ENCODE data around the gene CLIC4. TPM values are rescaled to one million over a fixed set of nuclear protein-coding genes. Genes with fewer than 3 reads are reported as not detected.
"Not testable (repeated sequence)": the region's sequence is repeated elsewhere in the genome, so short reads cannot be mapped to it uniquely, and the experiment has no call there.

The CLIC4 gene
- total and polyA plus RNA-seq, 5 donors: 110 to 248 (median 229) TPM

DNA sequence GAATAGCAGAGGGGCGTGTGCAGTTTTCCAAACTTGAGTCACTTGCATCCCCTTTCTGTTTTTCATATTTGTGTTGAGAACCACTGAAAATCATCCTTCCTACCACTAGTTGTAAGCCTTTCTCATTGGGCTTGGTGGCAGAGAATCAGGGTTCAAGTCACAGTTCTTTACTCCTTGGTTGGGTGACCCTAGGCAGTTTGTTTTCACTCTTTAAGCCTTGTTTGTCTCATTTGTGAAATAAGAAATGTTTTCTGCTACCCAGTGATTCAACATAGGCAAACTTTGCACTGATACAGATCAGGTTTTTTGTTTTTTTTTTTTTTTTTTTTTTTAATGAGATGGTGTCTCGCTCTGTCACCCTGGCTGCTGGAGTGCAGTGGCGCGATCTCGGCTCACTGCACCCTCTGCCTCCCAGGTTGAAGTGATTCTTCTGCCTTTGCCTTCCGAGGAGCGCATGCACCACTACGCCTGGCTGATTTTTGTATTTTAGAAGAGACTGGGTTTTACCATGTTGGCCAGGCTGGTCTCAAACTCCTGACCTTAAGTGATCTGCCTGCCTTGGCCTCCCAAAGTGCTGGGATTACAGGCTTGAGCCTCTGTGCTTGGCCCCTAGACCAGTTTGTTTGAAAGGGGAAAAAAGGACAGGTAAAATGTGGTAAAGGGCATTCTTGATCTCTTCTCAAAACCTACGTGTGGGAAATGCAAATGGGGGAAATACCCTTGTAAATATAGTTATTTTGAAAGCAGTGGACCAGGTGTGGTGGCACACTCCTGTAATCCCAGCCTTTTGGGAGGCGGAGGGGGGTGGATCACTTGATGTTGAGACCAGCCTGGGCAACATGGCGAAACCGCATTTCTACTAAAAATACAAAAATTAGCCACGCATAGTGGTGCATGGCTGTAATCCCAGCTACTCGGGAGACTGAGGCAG is 3.2 kb downstream of the CLIC4 start:
- Histone ChIP-seq H3K9me3 (ENCODE audit: control insufficient read depth, low read length) (no peaks in the 10 kb centered on the region), H3K27ac (ENCODE audit: low read length) (peak overlapping the region; percentile 32), H3K27me3 (ENCODE audit: control insufficient read depth, insufficient read depth) (no peaks in the 10 kb centered on the region), H3K4me1 (ENCODE audit: control insufficient read depth, insufficient read depth, low read length) (peaks cover 9% of the 10 kb centered on the region), H3K4me3 (ENCODE audit: low read length) (peak overlapping the region; percentile 49)
- WGBS: 62% methylated on average over 14 of the region's 14 CpGs
- peak in 1 of 3 donors; percentile 13 for DNase-seq
- intact Hi-C loops (cut with DNase I): loop anchor here (5.0 to 10.0 kb wide), 7 partner anchors 54 to 484 kb away; partner anchors contain the start of gene SYF2 (in 1 of the 4)
- no peak for ATAC-seq

DNA sequence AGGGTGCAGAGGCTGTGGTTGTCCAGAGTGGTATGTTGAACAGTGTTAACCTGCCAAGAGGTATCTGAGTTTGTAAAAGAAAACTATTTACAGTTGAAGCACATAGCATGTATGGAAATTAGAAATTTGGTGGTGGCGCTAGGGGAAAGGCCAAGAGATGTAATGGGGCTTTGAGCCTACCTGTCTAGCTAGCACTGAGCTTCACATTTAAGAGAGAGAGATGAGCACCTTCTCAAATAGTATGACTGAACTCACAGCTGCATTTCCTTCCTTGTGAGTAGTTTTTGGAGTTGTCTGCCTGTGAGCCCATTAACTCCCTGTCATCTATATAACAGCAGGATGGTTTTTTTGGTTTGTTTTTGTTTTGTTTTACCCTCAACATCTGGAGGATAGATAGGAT is 4.0 kb downstream of the CLIC4 start:
- H3K27ac ChIP-seq (ENCODE audit: low read length): no peak overlapping the region
- H3K27me3 ChIP-seq (ENCODE audit: control insufficient read depth, insufficient read depth): no peaks in the 10 kb centered on the region
- H3K4me3 ChIP-seq (ENCODE audit: low read length): no peak overlapping the region
- DNase-seq (peak in 1 of 3 donors; percentile 2), ATAC-seq (no peak)
- WGBS: 88% methylated on average over 1 of the region's 1 CpG
- H3K9me3 ChIP-seq (ENCODE audit: control insufficient read depth, low read length): no peaks in the 10 kb centered on the region
- intact Hi-C loops (cut with DNase I): loop anchor here (5.0 to 10.0 kb wide), 7 partner anchors 54 to 483 kb away; partner anchors contain the start of gene SYF2 (in 1 of the 4)
- peaks cover 7% of the 10 kb centered on the region for H3K4me1 ChIP-seq (ENCODE audit: control insufficient read depth, insufficient read depth, low read length)

DNA sequence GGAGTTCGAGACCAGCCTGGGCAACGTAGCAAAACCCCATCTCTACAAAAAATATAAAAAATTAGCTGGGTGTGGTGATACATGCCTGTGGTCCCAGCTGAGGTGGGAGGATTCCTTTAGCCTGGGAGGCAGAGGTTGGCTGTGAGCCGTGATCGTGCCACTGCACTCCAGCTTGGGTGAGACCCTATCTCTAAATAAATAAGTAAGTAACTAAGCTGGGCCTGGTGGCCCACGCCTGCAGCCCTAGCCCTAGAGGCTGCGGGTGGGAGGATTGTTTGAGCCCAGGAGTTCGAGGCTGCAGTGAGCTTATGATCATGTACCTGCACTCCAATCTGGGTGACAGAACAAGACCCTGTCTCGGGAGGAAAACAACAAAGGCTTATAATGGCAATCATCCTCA is 4.6 kb downstream of the CLIC4 start:
- WGBS: 77% methylated on average over 8 of the region's 8 CpGs
- peaks cover 8% of the 10 kb centered on the region for H3K4me1 ChIP-seq (ENCODE audit: control insufficient read depth, insufficient read depth, low read length)
- H3K27ac ChIP-seq (ENCODE audit: low read length): peak overlapping the region; percentile 16
- intact Hi-C loops (cut with DNase I): loop anchor here (5.0 to 10.0 kb wide), 7 partner anchors 55 to 482 kb away; partner anchors contain the start of gene SYF2 (in 1 of the 4)
- DNase-seq: peak in 1 of 3 donors; percentile 28
- H3K27me3 ChIP-seq (ENCODE audit: control insufficient read depth, insufficient read depth): no peaks in the 10 kb centered on the region
- no peak overlapping the region for H3K4me3 ChIP-seq (ENCODE audit: low read length)
- no peaks in the 10 kb centered on the region for H3K9me3 ChIP-seq (ENCODE audit: control insufficient read depth, low read length)
- no peak for ATAC-seq

DNA sequence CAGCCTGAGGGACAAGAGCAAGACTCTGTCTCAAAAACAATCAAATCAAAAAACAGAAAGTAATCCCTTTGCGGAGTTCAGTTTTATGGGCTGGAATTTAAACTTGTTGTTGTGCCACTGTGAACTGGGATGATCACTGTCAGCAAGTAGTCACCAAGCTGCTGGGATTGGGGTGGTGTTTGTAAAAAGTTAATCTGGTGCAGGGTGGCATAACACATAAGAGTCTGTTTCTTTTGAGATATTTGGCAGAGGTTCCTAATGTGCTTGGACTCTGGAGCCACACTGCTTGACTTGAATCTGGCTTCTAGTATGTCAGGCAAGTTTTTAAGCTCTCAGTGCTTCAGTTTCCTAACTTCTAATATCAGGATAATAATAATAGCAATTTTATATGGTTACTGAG is 6.6 kb downstream of the CLIC4 start:
- peak overlapping the region; percentile 27 for H3K27ac ChIP-seq (ENCODE audit: low read length)
- H3K9me3 ChIP-seq (ENCODE audit: control insufficient read depth, low read length): no peaks in the 10 kb centered on the region
- no peak overlapping the region for H3K4me3 ChIP-seq (ENCODE audit: low read length)
- H3K27me3 ChIP-seq (ENCODE audit: control insufficient read depth, insufficient read depth): no peaks in the 10 kb centered on the region
- H3K4me1 ChIP-seq (ENCODE audit: control insufficient read depth, insufficient read depth, low read length): peaks cover 8% of the 10 kb centered on the region
- intact Hi-C loops (cut with DNase I): no loop called here
- ATAC-seq (peak; percentile 45 to 61), DNase-seq (peak in 1 of 3 donors; percentile 28)
- 42% methylated on average over 1 of the region's 1 CpG for WGBS

DNA sequence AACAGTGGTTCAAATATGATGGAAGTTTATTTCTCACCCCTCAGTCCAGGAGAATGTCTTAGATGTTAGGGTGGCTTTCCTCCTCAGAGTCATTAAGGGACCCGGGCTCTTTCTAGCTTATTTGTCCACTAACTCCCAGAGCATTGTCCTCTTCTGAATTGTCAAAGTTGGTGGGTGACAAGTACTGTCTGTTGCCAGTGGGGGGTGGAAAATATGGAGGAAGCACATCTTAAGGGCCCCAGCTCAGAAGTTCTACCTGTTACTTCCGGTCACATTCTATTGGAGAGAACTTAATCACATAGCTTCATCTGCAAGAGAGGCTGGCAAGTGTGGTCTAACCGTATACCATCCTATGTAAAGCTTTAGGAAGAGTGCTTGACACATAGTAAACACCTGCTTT is 7.1 kb downstream of the CLIC4 start:
- 59% methylated on average over 3 of the region's 3 CpGs for WGBS
- peaks cover 8% of the 10 kb centered on the region for H3K4me1 ChIP-seq (ENCODE audit: control insufficient read depth, insufficient read depth, low read length)
- no peaks in the 10 kb centered on the region for H3K9me3 ChIP-seq (ENCODE audit: control insufficient read depth, low read length)
- no peaks in the 10 kb centered on the region for H3K27me3 ChIP-seq (ENCODE audit: control insufficient read depth, insufficient read depth)
- intact Hi-C loops (cut with DNase I): no loop called here
- ATAC-seq (no peak), DNase-seq (no peak)
- H3K4me3 ChIP-seq (ENCODE audit: low read length): no peak overlapping the region
- peak overlapping the region; percentile 37 for H3K27ac ChIP-seq (ENCODE audit: low read length)

DNA sequence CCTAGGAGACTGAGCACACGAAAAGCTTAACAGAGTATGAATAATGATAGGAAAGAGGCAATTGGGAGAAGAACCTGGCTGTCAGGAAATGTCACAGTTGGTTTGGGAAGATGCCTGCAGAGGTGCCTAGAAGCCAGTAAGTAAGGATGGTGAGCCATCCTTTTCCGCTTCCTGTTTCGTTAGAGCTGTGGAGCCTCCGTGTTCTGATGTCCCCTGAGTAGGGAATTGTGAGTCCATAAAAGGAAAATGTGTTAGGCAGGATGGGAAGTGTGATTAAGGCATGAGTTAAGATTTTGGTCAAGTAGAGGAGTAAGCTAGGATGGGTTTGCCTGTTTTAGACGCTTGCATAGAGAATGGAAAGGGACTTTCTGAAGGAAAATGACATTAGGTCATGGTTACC is 9.0 kb downstream of the CLIC4 start:
- Histone ChIP-seq H3K4me1 (ENCODE audit: control insufficient read depth, insufficient read depth, low read length) (peaks cover 8% of the 10 kb centered on the region), H3K27ac (ENCODE audit: low read length) (no peak overlapping the region), H3K9me3 (ENCODE audit: control insufficient read depth, low read length) (no peaks in the 10 kb centered on the region), H3K27me3 (ENCODE audit: control insufficient read depth, insufficient read depth) (no peaks in the 10 kb centered on the region), H3K4me3 (ENCODE audit: low read length) (no peak overlapping the region)
- intact Hi-C loops (cut with DNase I): no loop called here
- 46% methylated on average over 5 of the region's 5 CpGs for WGBS
- DNase-seq: no peak
- peak; percentile 20 to 82 for ATAC-seq

DNA sequence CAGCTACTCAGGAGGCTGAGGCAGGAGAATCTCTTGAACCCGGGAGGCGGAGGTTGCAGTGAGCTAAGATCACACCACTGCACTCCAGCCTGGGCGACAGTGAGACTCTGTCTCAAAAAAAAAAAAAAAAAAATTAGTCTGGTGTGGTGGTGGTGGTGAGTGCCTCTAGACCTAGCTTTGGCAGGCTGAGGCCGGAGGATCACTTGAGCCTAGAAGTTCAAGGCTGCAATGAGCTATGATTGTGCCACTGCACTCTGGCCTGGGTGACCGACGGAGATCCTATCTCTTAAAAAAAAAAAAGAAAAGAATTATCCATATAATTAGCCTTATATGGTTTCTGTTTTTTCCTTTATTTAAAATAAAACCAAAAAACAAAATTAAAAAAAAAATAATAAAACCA is 10.1 kb downstream of the CLIC4 start:
- H3K27me3 ChIP-seq (ENCODE audit: control insufficient read depth, insufficient read depth); H3K9me3 ChIP-seq (ENCODE audit: control insufficient read depth, low read length); H3K4me1 ChIP-seq (ENCODE audit: control insufficient read depth, insufficient read depth, low read length); intact Hi-C loops (cut with DNase I); ATAC-seq; H3K27ac ChIP-seq (ENCODE audit: low read length); H3K4me3 ChIP-seq (ENCODE audit: low read length); DNase-seq: not testable (repeated sequence)
- 92% methylated on average over 6 of the region's 6 CpGs for WGBS

DNA sequence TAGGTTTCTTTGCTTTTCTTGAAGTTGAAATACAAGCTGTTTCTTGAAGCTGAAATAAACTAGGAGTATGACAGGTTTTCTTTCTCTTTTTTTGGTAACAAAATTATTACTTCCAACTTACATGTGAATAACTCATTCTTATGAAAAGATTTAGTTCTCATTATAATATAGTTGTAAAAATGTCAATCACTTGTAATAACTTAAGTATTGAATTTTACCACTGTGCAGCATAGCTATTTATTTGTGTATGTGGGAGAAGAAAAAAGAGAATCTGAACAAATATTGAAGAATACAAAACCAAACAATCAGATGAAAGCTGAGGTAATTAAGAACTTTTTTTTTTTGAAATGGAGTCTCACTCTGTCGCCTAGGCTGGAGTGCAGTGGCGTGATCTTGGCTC is 11.1 kb downstream of the CLIC4 start:
- H3K9me3 ChIP-seq (ENCODE audit: control insufficient read depth, low read length): no peaks in the 10 kb centered on the region
- H3K4me3 ChIP-seq (ENCODE audit: low read length): no peak overlapping the region
- DNase-seq (no peak), ATAC-seq (no peak)
- 96% methylated on average over 2 of the region's 2 CpGs for WGBS
- intact Hi-C loops (cut with DNase I): no loop called here
- no peak overlapping the region for H3K27ac ChIP-seq (ENCODE audit: low read length)
- H3K4me1 ChIP-seq (ENCODE audit: control insufficient read depth, insufficient read depth, low read length): peaks cover 9% of the 10 kb centered on the region
- no peaks in the 10 kb centered on the region for H3K27me3 ChIP-seq (ENCODE audit: control insufficient read depth, insufficient read depth)

DNA sequence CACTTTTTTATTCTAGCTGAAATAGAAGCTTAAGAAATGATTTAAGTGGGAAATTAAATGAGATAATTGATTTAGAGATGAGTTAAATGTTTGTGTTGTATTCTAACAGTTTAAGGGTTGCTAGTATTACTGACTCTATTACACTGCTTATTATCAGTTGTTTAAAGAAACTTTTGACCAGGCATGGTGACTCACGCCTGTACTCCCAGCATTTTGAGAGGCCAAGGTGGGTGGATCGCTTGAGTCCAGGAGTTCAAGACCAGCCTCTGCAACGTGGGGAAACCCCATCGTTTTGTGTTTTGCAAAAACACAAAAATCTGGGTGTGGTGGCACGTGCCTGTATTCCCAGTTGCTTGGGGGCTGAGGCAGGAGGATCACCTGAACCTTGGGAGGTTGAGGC is 14.2 kb downstream of the CLIC4 start:
- Histone ChIP-seq H3K9me3 (ENCODE audit: control insufficient read depth, low read length) (no peaks in the 10 kb centered on the region), H3K27ac (ENCODE audit: low read length) (no peak overlapping the region), H3K4me3 (ENCODE audit: low read length) (no peak overlapping the region), H3K27me3 (ENCODE audit: control insufficient read depth, insufficient read depth) (no peaks in the 10 kb centered on the region), H3K4me1 (ENCODE audit: control insufficient read depth, insufficient read depth, low read length) (peaks cover 11% of the 10 kb centered on the region)
- 89% methylated on average over 5 of the region's 5 CpGs for WGBS
- ATAC-seq: no peak
- intact Hi-C loops (cut with DNase I): no loop called here
- no peak for DNase-seq

DNA sequence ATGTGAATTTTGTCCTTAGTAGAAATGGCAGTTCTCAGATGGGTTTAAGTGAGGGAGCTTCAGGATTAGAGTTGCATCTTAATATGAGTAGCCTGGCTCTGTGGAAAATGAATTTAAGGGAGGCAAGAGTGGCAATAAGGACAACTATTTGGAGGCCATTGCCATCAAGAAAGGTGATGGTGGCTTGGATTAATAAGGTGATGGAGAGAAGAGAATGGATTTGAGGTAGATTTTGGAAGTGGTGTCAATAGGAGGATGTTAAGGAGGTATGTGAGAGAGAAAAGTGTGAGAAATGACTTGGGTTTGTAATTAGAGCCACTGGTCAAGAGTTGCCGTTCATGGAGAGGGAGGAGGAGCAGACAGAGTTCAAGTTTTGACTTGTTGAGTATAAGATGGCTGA is 16.3 kb downstream of the CLIC4 start:
- no peak overlapping the region for H3K27ac ChIP-seq (ENCODE audit: low read length)
- H3K27me3 ChIP-seq (ENCODE audit: control insufficient read depth, insufficient read depth): no peaks in the 10 kb centered on the region
- intact Hi-C loops (cut with DNase I): loop anchor here in 1 of 4 donors (10.0 kb wide), 1 partner anchor 63 kb away; no protein-coding TSS in a partner anchor
- no peaks in the 10 kb centered on the region for H3K9me3 ChIP-seq (ENCODE audit: control insufficient read depth, low read length)
- DNase-seq (no peak), ATAC-seq (no peak)
- 80% methylated on average over 1 of the region's 1 CpG for WGBS
- H3K4me3 ChIP-seq (ENCODE audit: low read length): no peak overlapping the region
- peaks cover 11% of the 10 kb centered on the region for H3K4me1 ChIP-seq (ENCODE audit: control insufficient read depth, insufficient read depth, low read length)

DNA sequence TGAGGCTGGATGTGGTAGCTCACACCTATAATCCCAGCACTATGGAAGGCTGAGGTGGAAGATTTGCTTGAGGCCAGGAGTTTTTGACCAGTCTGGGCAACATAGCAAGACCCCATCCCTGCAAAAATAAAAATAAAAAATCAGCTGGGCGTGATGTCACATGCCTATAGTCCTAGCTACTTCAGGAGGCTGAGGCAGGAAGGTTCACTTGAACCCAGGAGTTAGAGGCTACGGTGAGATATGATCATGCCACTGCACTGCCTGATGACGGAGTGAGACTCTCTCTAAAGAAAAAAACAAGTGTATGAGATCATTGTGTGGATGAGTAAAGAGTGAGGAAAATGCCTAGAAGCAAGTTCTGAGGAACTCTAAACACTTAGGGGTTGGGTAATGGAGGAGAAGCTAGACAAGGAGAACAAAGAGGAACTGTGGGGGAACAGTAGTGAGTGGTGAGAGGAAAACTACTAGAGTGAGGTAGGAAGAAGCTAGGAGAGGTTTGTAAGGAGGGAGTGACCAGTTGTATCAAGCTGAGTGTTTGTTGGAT is 17.0 kb downstream of the CLIC4 start:
- DNase-seq (no peak), ATAC-seq (peak; percentile 38 to 51)
- peaks cover 11% of the 10 kb centered on the region for H3K4me1 ChIP-seq (ENCODE audit: control insufficient read depth, insufficient read depth, low read length)
- H3K27ac ChIP-seq (ENCODE audit: low read length): no peak overlapping the region
- no peak overlapping the region for H3K4me3 ChIP-seq (ENCODE audit: low read length)
- intact Hi-C loops (cut with DNase I): loop anchor here in 1 of 4 donors (10.0 kb wide), 1 partner anchor 63 kb away; no protein-coding TSS in a partner anchor
- H3K27me3 ChIP-seq (ENCODE audit: control insufficient read depth, insufficient read depth): no peaks in the 10 kb centered on the region
- H3K9me3 ChIP-seq (ENCODE audit: control insufficient read depth, low read length): no peaks in the 10 kb centered on the region
- WGBS: 81% methylated on average over 3 of the region's 3 CpGs

Measured in right cardiac atrium (tissue), 5 donors.